ENCODE data around the gene POLE3. TPM values are rescaled to one million over a fixed set of nuclear protein-coding genes. Genes with fewer than 3 reads are reported as not detected.

The POLE3 gene
- total and polyA plus RNA-seq, 9 of the 15 experiments (the other 6 are each of a cell fraction or from before 2014, with no cell fraction given), result 52.6 to 179 (median 110) TPM

GRCh38 chr9:113368982-113369854 lies 41.3 kb downstream of the POLE3 start (continued):
- TF ChIP-seq MXD1 (CRISPR knock-in tag; IDR thresholded peaks at IDR 0.05; ENCODE audit: borderline replicate concordance, poor library complexity, severe bottlenecking) (no peak), KLF16 (IDR thresholded peaks at IDR 0.05) (peak; percentile 92), MITF (IDR thresholded peaks at IDR 0.05) (peak; percentile 45; the same call in 1 of the 2 replicates), GABPB2 (CRISPR knock-in tag; conservative IDR thresholded peaks at IDR 0.05) (no peak), TCF7 (IDR thresholded peaks at IDR 0.05; ENCODE audit: borderline replicate concordance) (peak; percentile 43; the same call in 1 of the 2 replicates), GABPB1 (CRISPR knock-in tag; IDR thresholded peaks at IDR 0.05) (0 out of 2 replicates have a peak, but pooled peaks have one; percentile 35), THAP7 (CRISPR knock-in tag; IDR thresholded peaks at IDR 0.05) (no peak), ZMIZ1 (IDR thresholded peaks at IDR 0.05; ENCODE audit: low read depth in 2 of 2, low read length in 2 of 2) (peak in 1 of 2 experiments; percentile 89; a peak in 2 of 4 replicates), HCFC1 (IDR thresholded peaks at IDR 0.05; ENCODE audit: low read depth, low read length) (no peak), ZNF445 (CRISPR knock-in tag; IDR thresholded peaks at IDR 0.05; ENCODE audit: low read depth) (no peak), SNIP1 (IDR thresholded peaks at IDR 0.05; ENCODE audit: low read depth) (no peak), AFF1 (IDR thresholded peaks at IDR 0.05; ENCODE audit: low read depth in 1 of 2, partially characterized antibody in 2 of 2) (peak in 1 of 2 experiments; percentile 69), MAFK (IDR thresholded peaks at IDR 0.05; ENCODE audit: low read length) (peak; percentile 48), STAT5A (IDR thresholded peaks at IDR 0.05; ENCODE audit: borderline replicate concordance, low read length) (peak; percentile 90), MAFG (tag; conservative IDR thresholded peaks at IDR 0.05) (peak; percentile 66), ZSCAN29 (IDR thresholded peaks at IDR 0.05) (no peak), ZNF644 (tag; IDR thresholded peaks at IDR 0.05; ENCODE audit: low read depth) (peak; percentile 47; the same call in 1 of the 2 replicates)
